NK-92 treated with Interleukin-12 subunit alpha and Interleukin-12 subunit beta, amount 100 ng/mL, for 24 hours (cell line): ENCODE measurements around the gene SMIM44.
"Not testable (repeated sequence)": the region's sequence is repeated elsewhere in the genome, so short reads cannot be mapped to it uniquely, and the experiment has no call there.

ENCODE experiments used
- DNase-seq: peaks from one replicate; lab custom pipeline; 2025; lab: John Stamatoyannopoulos, UW

The SMIM44 gene

GRCh38 chr19:3517638-3518037 is 34.4 kb upstream of the SMIM44 start:
- DNase-seq: no peak

GRCh38 chr19:3516675-3517207 is 33.5 kb upstream of the SMIM44 start:
- DNase-seq: no peak

- no peak for DNase-seq
Observed at GRCh38 chr19:3515891-3516422, 32.7 kb upstream of the SMIM44 start.

- DNase-seq: no peak
Observed at GRCh38 chr19:3514930-3515329, 31.7 kb upstream of the SMIM44 start.

- DNase-seq: no peak
Observed at GRCh38 chr19:3513229-3514140, 30.2 kb upstream of the SMIM44 start.

GRCh38 chr19:3512562-3513228 is 29.5 kb upstream of the SMIM44 start:
- no peak for DNase-seq

GRCh38 chr19:3511506-3512251 is 28.4 kb upstream of the SMIM44 start:
- no peak for DNase-seq

GRCh38 chr19:3510727-3511126 is 27.5 kb upstream of the SMIM44 start:
- DNase-seq: no peak

GRCh38 chr19:3509566-3509989 is 26.3 kb upstream of the SMIM44 start:
- no peak for DNase-seq

- DNase-seq: no peak
Observed at GRCh38 chr19:3508771-3509535, 25.7 kb upstream of the SMIM44 start.

- DNase-seq: not testable (repeated sequence)
Observed at GRCh38 chr19:3508121-3508661, 24.9 kb upstream of the SMIM44 start.

- no peak for DNase-seq
Observed at GRCh38 chr19:3507371-3508120, 24.3 kb upstream of the SMIM44 start.

- DNase-seq: no peak
Observed at GRCh38 chr19:3506384-3507340, 23.4 kb upstream of the SMIM44 start.

- DNase-seq: peak; percentile 99
Observed at GRCh38 chr19:3505598-3506383, 22.6 kb upstream of the SMIM44 start, which contains the start of gene FZR1. TSS of gene FZR1 (plus strand) at chr19:3506311. CDS start at chr19:3522990, 16,679 bp downstream.

GRCh38 chr19:3504735-3505134 is 21.5 kb upstream of the SMIM44 start:
- DNase-seq: no peak

- no peak for DNase-seq
Observed at GRCh38 chr19:3503036-3503572, 19.9 kb upstream of the SMIM44 start.

- DNase-seq: no peak
Observed at GRCh38 chr19:3501780-3502179, 18.5 kb upstream of the SMIM44 start.
